ENCODE results near the gene ZNF436. TPM values are rescaled to one million over a fixed set of nuclear protein-coding genes. Genes with fewer than 3 reads are reported as not detected.
A peak's percentile ranks its signal among the peaks of the same experiment; 100 is the strongest.
"Not testable (repeated sequence)": the region's sequence is repeated elsewhere in the genome, so short reads cannot be mapped to it uniquely, and the experiment has no call there.

Gene ZNF436
- total and polyA plus RNA-seq, 5 donors, result 4.4 to 13.8 (median 12.0) TPM

- Histone ChIP-seq H3K4me1 (ENCODE audit: control insufficient read depth, insufficient read depth, low read length) (peaks cover 2% of the 10 kb centered on the region), H3K27ac (ENCODE audit: low read length) (peak overlapping the region; percentile 12), H3K27me3 (ENCODE audit: control insufficient read depth, insufficient read depth) (no peaks in the 10 kb centered on the region), H3K4me3 (ENCODE audit: low read length) (no peak overlapping the region), H3K9me3 (ENCODE audit: control insufficient read depth, low read length) (no peaks in the 10 kb centered on the region)
- DNase-seq (peak in 2 of 3 donors; percentile 61 to 76), ATAC-seq (peak; percentile 78)
- WGBS, result 61% methylated on average over 19 of the region's 19 CpGs
- intact Hi-C loops (cut with DNase I), result no loop called here
These were observed 7.5 kb upstream of the ZNF436 start for GRCh38 chr1:23376890-23377811.

GRCh38 chr1:23374079-23374735, 4.6 kb upstream of the ZNF436 start:
- H3K4me3 ChIP-seq (ENCODE audit: low read length); H3K27ac ChIP-seq (ENCODE audit: low read length); DNase-seq; H3K4me1 ChIP-seq (ENCODE audit: control insufficient read depth, insufficient read depth, low read length); ATAC-seq; H3K9me3 ChIP-seq (ENCODE audit: control insufficient read depth, low read length); H3K27me3 ChIP-seq (ENCODE audit: control insufficient read depth, insufficient read depth); intact Hi-C loops (cut with DNase I): not testable (repeated sequence)
- 95% methylated on average over 12 of the region's 12 CpGs for WGBS

DNA sequence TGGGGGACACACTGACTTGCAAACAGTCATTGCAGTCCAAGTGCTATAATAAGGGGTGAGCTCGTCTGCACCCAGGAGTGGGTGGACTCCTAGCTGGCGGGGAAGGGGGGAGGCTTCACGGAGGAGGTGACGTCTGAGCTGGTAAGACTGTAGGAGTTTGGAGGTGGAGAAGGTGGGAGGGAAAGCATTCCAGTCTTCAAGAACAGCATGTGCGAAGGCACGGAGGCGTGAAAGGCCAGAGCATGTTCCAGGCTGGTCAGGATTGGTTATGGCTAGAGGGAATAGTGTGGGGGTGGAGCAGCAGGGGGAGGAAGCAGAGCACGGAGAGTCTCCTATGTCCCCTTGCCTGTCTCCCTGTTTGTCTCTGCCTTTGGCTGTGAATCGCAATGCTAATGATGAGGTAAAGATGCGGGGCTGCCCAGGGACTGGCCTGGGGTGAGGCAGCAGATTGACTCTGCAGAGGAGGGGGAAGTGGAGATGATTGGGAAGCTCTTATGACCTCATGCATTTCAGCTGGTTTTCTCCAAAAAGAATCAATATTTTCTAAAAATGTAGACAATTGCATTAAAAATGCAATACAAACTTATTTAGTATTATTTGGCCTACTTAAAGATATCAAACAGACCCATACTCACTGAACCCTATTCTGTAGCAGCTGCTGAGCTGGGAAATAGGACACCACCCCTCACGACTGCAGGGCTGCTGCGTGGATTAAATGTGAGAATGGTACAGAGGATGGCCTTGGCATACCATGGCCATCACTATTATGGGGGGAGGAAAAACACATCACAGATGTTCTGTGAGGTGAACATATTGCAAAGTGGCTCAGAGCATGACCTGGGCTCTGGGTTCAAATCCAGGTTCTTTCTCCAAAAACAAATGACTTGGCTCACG, 2.6 kb upstream of the ZNF436 start:
- no peak for ATAC-seq
- Histone ChIP-seq H3K4me3 (ENCODE audit: low read length) (no peak overlapping the region), H3K27ac (ENCODE audit: low read length) (no peak overlapping the region), H3K27me3 (ENCODE audit: control insufficient read depth, insufficient read depth) (no peaks in the 10 kb centered on the region), H3K4me1 (ENCODE audit: control insufficient read depth, insufficient read depth, low read length) (peaks cover 8% of the 10 kb centered on the region), H3K9me3 (ENCODE audit: control insufficient read depth, low read length) (no peaks in the 10 kb centered on the region)
- DNase-seq, result no peak
- intact Hi-C loops (cut with DNase I), result no loop called here
- 75% methylated on average over 13 of the region's 13 CpGs for WGBS

- ATAC-seq (no peak), DNase-seq (peak in 1 of 3 donors; percentile 33)
- peak overlapping the region; percentile 99 for H3K27ac ChIP-seq (ENCODE audit: low read length)
- H3K4me1 ChIP-seq (ENCODE audit: control insufficient read depth, insufficient read depth, low read length), result peaks cover 8% of the 10 kb centered on the region
- no peaks in the 10 kb centered on the region for H3K27me3 ChIP-seq (ENCODE audit: control insufficient read depth, insufficient read depth)
- no peaks in the 10 kb centered on the region for H3K9me3 ChIP-seq (ENCODE audit: control insufficient read depth, low read length)
- H3K4me3 ChIP-seq (ENCODE audit: low read length), result no peak overlapping the region
- 28% methylated on average over 13 of the region's 13 CpGs for WGBS
- intact Hi-C loops (cut with DNase I), result no loop called here
These were observed 1.3 kb upstream of the ZNF436 start for GRCh38 chr1:23370709-23371584.

DNA sequence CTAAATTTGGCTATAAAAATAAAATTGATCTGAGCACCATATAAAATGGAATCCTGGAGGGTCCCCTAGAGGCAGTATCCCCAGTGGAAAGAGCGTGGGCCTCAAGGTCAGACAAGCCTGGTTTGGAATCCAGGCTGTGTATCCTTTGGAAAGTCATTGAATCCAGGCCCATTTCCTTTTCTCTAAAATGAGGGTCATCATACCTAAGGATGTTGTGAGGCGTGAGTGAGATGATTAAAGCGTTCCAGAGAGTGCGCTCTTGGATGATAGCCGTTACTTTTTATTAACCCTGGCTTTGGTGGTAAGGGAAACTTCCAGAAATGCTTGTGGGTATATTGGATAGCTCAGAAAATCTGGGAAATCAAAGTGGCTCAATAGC, 683 bp upstream of the ZNF436 start:
- H3K4me3 ChIP-seq (ENCODE audit: low read length), result peak overlapping the region; percentile 85
- no peaks in the 10 kb centered on the region for H3K9me3 ChIP-seq (ENCODE audit: control insufficient read depth, low read length)
- WGBS, result 21% methylated on average over 5 of the region's 5 CpGs
- ATAC-seq (no peak), DNase-seq (no peak)
- intact Hi-C loops (cut with DNase I), result no loop called here
- H3K27me3 ChIP-seq (ENCODE audit: control insufficient read depth, insufficient read depth), result no peaks in the 10 kb centered on the region
- H3K4me1 ChIP-seq (ENCODE audit: control insufficient read depth, insufficient read depth, low read length), result peaks cover 8% of the 10 kb centered on the region
- H3K27ac ChIP-seq (ENCODE audit: low read length), result peak overlapping the region; percentile 99

DNA sequence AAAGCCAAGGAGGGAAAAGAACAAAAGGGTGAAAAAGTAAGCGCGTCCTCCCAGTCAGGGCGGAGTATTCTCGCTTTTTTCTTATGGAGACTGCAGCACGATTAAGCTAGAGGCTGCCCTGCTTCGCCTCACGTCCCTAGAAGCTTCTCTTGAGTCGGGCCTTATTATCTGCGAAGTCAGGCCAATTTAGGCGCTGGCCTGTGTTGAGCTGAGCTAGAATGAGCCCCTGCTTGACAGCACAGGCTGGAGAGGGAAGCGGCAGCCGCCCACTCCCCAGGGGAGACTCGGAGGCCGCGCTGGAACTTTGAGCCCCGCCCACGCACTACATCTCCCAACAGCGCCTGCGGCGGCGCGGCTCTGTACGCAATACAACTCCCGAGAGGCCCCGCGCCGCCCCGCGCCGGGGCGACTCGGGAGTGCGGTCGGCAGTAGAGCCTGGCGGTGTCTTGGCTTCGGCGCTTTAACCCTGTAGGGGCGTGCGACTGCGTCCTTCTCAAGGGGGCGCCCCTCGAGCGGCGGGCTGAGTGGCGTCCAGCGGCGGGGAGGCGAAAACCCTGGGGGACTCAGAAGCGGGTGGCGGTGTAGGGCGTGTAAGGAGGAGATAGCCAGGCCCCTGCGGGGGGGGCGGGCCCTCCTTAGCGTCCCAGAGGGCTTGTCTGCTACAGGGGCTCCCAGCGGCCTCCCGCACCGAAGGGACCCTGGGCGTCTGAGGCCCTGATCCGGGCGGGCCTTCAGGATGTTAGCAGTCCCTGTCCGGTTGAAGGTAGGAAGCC, 888 bp downstream of the ZNF436 start:
- Histone ChIP-seq H3K27me3 (ENCODE audit: control insufficient read depth, insufficient read depth) (no peaks in the 10 kb centered on the region), H3K4me3 (ENCODE audit: low read length) (peak overlapping the region; percentile 85), H3K4me1 (ENCODE audit: control insufficient read depth, insufficient read depth, low read length) (peaks cover 8% of the 10 kb centered on the region), H3K9me3 (ENCODE audit: control insufficient read depth, low read length) (no peaks in the 10 kb centered on the region), H3K27ac (ENCODE audit: low read length) (peak overlapping the region; percentile 99)
- intact Hi-C loops (cut with DNase I), result loop anchor here in 1 of 4 donors (5.0 kb wide), 1 partner anchor 34 kb away; no protein-coding TSS in a partner anchor
- ATAC-seq, result peak; percentile 91
- peak; percentile 94 to 98 (median 97) for DNase-seq
- under 1% methylated on average over 61 of the region's 61 CpGs for WGBS

GRCh38 chr1:23367791-23368561, 1.7 kb downstream of the ZNF436 start:
- Histone ChIP-seq H3K27me3 (ENCODE audit: control insufficient read depth, insufficient read depth) (no peaks in the 10 kb centered on the region), H3K4me1 (ENCODE audit: control insufficient read depth, insufficient read depth, low read length) (peaks cover 8% of the 10 kb centered on the region), H3K4me3 (ENCODE audit: low read length) (peak overlapping the region; percentile 85), H3K27ac (ENCODE audit: low read length) (peak overlapping the region; percentile 99), H3K9me3 (ENCODE audit: control insufficient read depth, low read length) (no peaks in the 10 kb centered on the region)
- intact Hi-C loops (cut with DNase I), result loop anchor here in 1 of 4 donors (5.0 kb wide), 1 partner anchor 34 kb away; no protein-coding TSS in a partner anchor
- DNase-seq (peak; percentile 99 to 100 (median 100)), ATAC-seq (peak; percentile 95 to 96)
- 2% methylated on average over 41 of the region's 41 CpGs for WGBS

- intact Hi-C loops (cut with DNase I), result loop anchor here in 1 of 4 donors (5.0 kb wide), 1 partner anchor 35 kb away; no protein-coding TSS in a partner anchor
- H3K27me3 ChIP-seq (ENCODE audit: control insufficient read depth, insufficient read depth), result no peaks in the 10 kb centered on the region
- peaks cover 4% of the 10 kb centered on the region for H3K9me3 ChIP-seq (ENCODE audit: control insufficient read depth, low read length)
- no peak for ATAC-seq
- H3K27ac ChIP-seq (ENCODE audit: low read length), result peak overlapping the region; percentile 84
- peak overlapping the region; percentile 38 for H3K4me3 ChIP-seq (ENCODE audit: low read length)
- H3K4me1 ChIP-seq (ENCODE audit: control insufficient read depth, insufficient read depth, low read length), result peaks cover 8% of the 10 kb centered on the region
- WGBS, result 56% methylated on average over 9 of the region's 9 CpGs
- DNase-seq, result no peak
These were observed 2.2 kb downstream of the ZNF436 start for GRCh38 chr1:23367451-23367790.

GRCh38 chr1:23366598-23366997, 3.0 kb downstream of the ZNF436 start:
- Histone ChIP-seq H3K4me3 (ENCODE audit: low read length) (no peak overlapping the region), H3K4me1 (ENCODE audit: control insufficient read depth, insufficient read depth, low read length) (peaks cover 8% of the 10 kb centered on the region), H3K9me3 (ENCODE audit: control insufficient read depth, low read length) (peaks cover 11% of the 10 kb centered on the region), H3K27ac (ENCODE audit: low read length) (no peak overlapping the region), H3K27me3 (ENCODE audit: control insufficient read depth, insufficient read depth) (no peaks in the 10 kb centered on the region)
- no peak for DNase-seq
- WGBS, result 81% methylated on average over 5 of the region's 5 CpGs
- intact Hi-C loops (cut with DNase I), result loop anchor here in 1 of 4 donors (5.0 kb wide), 1 partner anchor 36 kb away; no protein-coding TSS in a partner anchor
- no peak for ATAC-seq
